ENCODE data around the gene HMCN2. TPM values are rescaled to one million over a fixed set of nuclear protein-coding genes. Genes with fewer than 3 reads are reported as not detected.
"Not testable (repeated sequence)": the region's sequence is repeated elsewhere in the genome, so short reads cannot be mapped to it uniquely, and the experiment has no call there.

HMCN2 gene
- total and polyA plus RNA-seq, 8 donors, result 0.41 to 5.3 (median 0.76) TPM

DNA sequence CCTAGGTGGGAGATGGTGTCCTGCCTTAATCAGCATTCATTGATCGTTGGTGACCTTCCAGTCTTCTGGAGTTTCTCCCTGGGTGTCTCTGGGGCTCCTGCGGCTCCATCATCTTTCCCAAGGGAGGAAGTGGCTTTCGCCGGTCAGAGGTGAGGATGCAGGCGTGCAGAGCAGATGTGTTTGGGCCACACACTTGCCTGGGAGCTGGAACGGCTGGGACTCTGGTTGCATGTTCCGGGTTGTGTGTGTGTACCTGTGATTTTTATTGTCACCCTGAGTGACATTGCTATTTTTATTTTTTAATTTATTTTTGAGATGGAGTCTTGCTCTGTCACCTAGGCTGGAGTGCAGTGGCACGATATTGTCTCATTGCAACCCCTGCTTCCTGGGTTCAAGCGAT, 9.6 kb downstream of the HMCN2 start:
- H3K27ac ChIP-seq, result no peak overlapping the region
- ATAC-seq, result no peak
- intact Hi-C loops (cut with DNase I), result no loop called here
- H3K4me3 ChIP-seq, result no peak overlapping the region
- H3K36me3 ChIP-seq, result no peaks in the 10 kb centered on the region
- no peak for DNase-seq
- no peaks in the 10 kb centered on the region for H3K9me3 ChIP-seq
- 68 to 79% methylated on average over 9 of the region's 9 CpGs for WGBS, 2 donors
- FAIRE-seq, result no peak
- TF ChIP-seq, protein P1, sequence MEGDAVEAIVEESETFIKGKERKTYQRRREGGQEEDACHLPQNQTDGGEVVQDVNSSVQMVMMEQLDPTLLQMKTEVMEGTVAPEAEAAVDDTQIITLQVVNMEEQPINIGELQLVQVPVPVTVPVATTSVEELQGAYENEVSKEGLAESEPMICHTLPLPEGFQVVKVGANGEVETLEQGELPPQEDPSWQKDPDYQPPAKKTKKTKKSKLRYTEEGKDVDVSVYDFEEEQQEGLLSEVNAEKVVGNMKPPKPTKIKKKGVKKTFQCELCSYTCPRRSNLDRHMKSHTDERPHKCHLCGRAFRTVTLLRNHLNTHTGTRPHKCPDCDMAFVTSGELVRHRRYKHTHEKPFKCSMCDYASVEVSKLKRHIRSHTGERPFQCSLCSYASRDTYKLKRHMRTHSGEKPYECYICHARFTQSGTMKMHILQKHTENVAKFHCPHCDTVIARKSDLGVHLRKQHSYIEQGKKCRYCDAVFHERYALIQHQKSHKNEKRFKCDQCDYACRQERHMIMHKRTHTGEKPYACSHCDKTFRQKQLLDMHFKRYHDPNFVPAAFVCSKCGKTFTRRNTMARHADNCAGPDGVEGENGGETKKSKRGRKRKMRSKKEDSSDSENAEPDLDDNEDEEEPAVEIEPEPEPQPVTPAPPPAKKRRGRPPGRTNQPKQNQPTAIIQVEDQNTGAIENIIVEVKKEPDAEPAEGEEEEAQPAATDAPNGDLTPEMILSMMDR (IDR thresholded peaks at IDR 0.05), result no peak
- H3K27me3 ChIP-seq, result no peaks in the 10 kb centered on the region
- no peaks in the 10 kb centered on the region for H3K4me1 ChIP-seq

DNA sequence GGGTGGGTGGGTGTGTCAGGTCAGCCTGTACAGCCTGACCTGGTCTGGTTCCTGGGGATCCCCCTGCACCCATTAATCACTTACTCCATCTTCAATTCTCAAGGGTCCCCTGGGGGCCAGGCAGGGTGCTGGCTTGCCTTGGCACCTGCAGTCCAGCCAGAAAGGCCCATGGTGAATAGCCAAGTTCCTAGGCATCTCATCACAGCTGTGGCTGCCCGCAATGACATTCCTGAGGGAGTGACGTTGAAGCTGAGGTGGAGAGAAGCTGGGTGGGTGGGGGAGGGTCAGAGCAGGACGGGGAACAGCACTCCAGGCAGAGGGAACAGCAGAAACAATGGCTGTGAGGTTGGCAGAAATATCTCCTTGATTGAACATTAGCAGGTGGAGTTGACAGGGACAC, 10.6 kb downstream of the HMCN2 start:
- DNase-seq (no peak), ATAC-seq (no peak), FAIRE-seq (no peak)
- H3K4me1 ChIP-seq, result no peaks in the 10 kb centered on the region
- intact Hi-C loops (cut with DNase I), result no loop called here
- no peaks in the 10 kb centered on the region for H3K9me3 ChIP-seq
- WGBS, 2 donors, result 51 to 59% methylated on average over 3 of the region's 3 CpGs
- H3K27ac ChIP-seq, result no peak overlapping the region
- H3K36me3 ChIP-seq, result no peaks in the 10 kb centered on the region
- TF ChIP-seq, protein P1 (IDR thresholded peaks at IDR 0.05), result no peak
- no peak overlapping the region for H3K4me3 ChIP-seq
- H3K27me3 ChIP-seq, result no peaks in the 10 kb centered on the region

DNA sequence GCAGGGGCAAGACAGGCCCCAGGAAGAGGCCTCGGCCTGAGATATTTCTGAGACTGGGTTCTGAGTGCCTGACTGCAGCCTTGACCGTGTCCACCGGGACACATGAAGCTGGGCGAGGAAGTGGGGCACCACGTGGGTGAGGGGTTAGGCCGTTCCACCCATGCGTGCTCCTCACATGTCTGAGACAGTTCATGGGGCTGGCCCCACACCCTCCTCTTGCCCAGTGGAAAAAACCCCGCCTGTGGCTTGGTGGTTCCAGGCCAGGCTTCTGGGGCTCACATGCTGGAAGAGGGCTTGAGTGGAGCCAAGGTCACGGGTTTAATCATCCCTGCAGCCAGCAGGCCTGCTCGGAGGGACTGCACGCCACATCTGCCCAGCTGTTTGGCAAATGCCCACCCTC, 11.4 kb downstream of the HMCN2 start:
- ATAC-seq (no peak), FAIRE-seq (no peak), DNase-seq (no peak)
- H3K36me3 ChIP-seq, result no peaks in the 10 kb centered on the region
- TF ChIP-seq, protein P1 (IDR thresholded peaks at IDR 0.05), result no peak
- H3K4me3 ChIP-seq, result no peak overlapping the region
- intact Hi-C loops (cut with DNase I), result no loop called here
- H3K9me3 ChIP-seq, result no peaks in the 10 kb centered on the region
- no peaks in the 10 kb centered on the region for H3K4me1 ChIP-seq
- no peak overlapping the region for H3K27ac ChIP-seq
- H3K27me3 ChIP-seq, result no peaks in the 10 kb centered on the region
- WGBS, 2 donors, result 78 to 91% methylated on average over 11 of the region's 11 CpGs

DNA sequence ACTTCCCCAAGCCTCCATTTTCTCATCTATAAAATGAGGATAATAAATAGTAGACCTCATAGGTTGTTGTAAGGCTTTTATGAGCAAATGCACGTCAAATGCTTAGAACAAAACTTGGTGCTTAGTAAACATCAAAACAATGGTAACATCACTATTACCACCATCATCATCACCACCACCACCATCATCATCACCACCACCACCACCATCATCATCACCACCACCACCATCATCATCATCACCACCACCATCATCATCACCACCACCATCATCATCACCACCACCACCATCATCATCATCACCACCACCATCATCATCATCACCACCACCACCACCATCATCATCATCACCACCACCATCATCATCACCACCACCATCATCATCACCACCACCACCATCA, 12.0 kb downstream of the HMCN2 start:
- H3K4me3 ChIP-seq; intact Hi-C loops (cut with DNase I); H3K9me3 ChIP-seq; ATAC-seq; H3K36me3 ChIP-seq; H3K27me3 ChIP-seq; H3K27ac ChIP-seq; H3K4me1 ChIP-seq; DNase-seq; FAIRE-seq: not testable (repeated sequence)
- 86 to 95% methylated on average over 1 of the region's 1 CpG for WGBS, 2 donors

DNA sequence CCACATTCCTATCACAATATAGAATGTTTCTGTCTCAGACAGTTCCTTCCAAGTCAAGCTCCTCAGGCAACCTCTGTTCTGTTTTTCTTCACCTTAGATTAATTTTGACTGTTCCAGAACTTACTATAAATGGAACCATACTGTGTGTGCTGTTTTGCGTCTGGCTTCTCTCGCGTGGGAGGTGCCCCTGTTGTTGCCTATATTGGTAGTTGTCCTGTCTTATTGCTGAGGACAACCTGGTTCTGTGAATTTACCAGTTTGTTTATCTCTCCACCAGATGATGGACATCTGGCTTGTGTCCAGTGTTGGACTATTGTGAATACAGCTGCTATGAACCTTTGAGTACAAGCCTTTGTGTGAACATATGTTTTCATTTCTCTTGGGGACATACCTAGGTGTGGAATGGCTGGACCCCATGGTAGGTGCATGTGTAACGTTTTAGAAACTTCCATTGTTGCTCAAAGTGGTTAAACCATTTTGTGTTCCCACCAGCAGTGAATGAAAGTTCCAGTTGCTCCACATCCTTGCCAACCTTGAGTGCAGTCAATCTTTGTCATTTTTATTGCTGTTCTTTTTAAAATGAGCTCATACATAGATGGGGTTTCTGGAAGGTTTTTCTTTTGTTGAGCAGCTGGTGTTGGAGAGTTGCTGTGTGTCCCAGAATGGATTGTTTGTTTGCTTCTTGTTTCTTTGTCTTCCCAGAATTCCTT, 18.1 kb downstream of the HMCN2 start:
- Histone ChIP-seq H3K4me3 (no peak overlapping the region), H3K27me3 (no peaks in the 10 kb centered on the region), H3K36me3 (no peaks in the 10 kb centered on the region), H3K4me1 (no peaks in the 10 kb centered on the region), H3K27ac (no peak overlapping the region), H3K9me3 (no peaks in the 10 kb centered on the region)
- ATAC-seq, result peak in 1 of 4 donors; percentile 24
- DNase-seq, result no peak
- intact Hi-C loops (cut with DNase I), result no loop called here
- WGBS, 2 donors, result 47 to 69% methylated on average over 4 of the region's 4 CpGs
- TF ChIP-seq, protein P1 (IDR thresholded peaks at IDR 0.05), result no peak
- no peak for FAIRE-seq
